Lower lobe of right lung (tissue), 2 donors: ENCODE data around the gene TAOK3. TPM values are rescaled to one million over a fixed set of nuclear protein-coding genes. Genes with fewer than 3 reads are reported as not detected.

Experiments used
- ATAC-seq, 2 donors: fragments of 200-7000 bp; cut with Tn5 transposase; one replicate each; pipeline ENCODE4 v1.9.1; 2020 to 2022; ENCODE audit warnings: mild to moderate bottlenecking in 2 of 2, moderate library complexity in 2 of 2
- DNase-seq: peaks from one replicate; pipeline ENCODE4 v3.0.0-alpha.2; 2020
- H3K27ac ChIP-seq: fragments of 200-600 bp; one replicate; pipeline ENCODE4 v1.8.0; 2022
- H3K27me3 ChIP-seq: fragments of 200-600 bp; one replicate; pipeline ENCODE4 v1.8.0; 2022; ENCODE audit warnings: low read depth
- H3K36me3 ChIP-seq: fragments of 200-600 bp; one replicate; pipeline ENCODE4 v1.8.0; 2022; ENCODE audit warnings: mild to moderate bottlenecking
- H3K4me1 ChIP-seq: fragments of 200-600 bp; one replicate; pipeline ENCODE4 v1.8.0; 2022
- H3K4me3 ChIP-seq: fragments of 200-600 bp; one replicate; pipeline ENCODE4 v1.8.0; 2022; ENCODE audit warnings: mild to moderate bottlenecking
- H3K9me3 ChIP-seq: fragments of 200-600 bp; one replicate; pipeline ENCODE4 v1.8.0; 2022
- CTCF ChIP-seq: fragments of 200-600 bp; IDR thresholded peaks from one replicate; pipeline ENCODE4 v1.8.0; 2022; ENCODE audit warnings: antibody characterized with exemption, mild to moderate bottlenecking
- intact Hi-C: fragments of 100-400 bp; cut with DNase I; formaldehyde crosslinking; loops from one replicate; pipeline ENCODE4 v1.11.0; 2022
- total RNA-seq: library from RNA; stranded (reverse); fragmentation: NEBNext Ultra II Directional; extraction: Animal tissue kit (Norgen Biotek cat#: 25700); gene quantifications from one replicate; pipeline ENCODE4 v1.2.1, GENCODE V29; 2021
- donor health status: DM: no; HTN: yes; CAD: no; lungs with severe emphysema.

Gene TAOK3
- total RNA-seq, 1 donor from 2014 or later = 68.8 TPM

- DNase-seq (no peak), ATAC-seq (no peak)
- Histone ChIP-seq H3K9me3 (no peaks in the 10 kb centered on the region), H3K27ac (no peak overlapping the region), H3K4me3 (no peak overlapping the region), H3K36me3 (no peaks in the 10 kb centered on the region), H3K27me3 (no peaks in the 10 kb centered on the region), H3K4me1 (peaks cover 20% of the 10 kb centered on the region)
- intact Hi-C loops = no loop called here
- TF ChIP-seq CTCF = no peak
These were observed 45.3 kb downstream of the TAOK3 start for GRCh38 chr12:118327391-118327790.

GRCh38 chr12:118326991-118327390, 45.7 kb downstream of the TAOK3 start:
- TF ChIP-seq CTCF = no peak
- no peak overlapping the region for H3K4me3 ChIP-seq
- H3K27ac ChIP-seq = no peak overlapping the region
- H3K36me3 ChIP-seq = no peaks in the 10 kb centered on the region
- H3K9me3 ChIP-seq = no peaks in the 10 kb centered on the region
- no peak for DNase-seq
- no peak for ATAC-seq
- H3K27me3 ChIP-seq = no peaks in the 10 kb centered on the region
- intact Hi-C loops = no loop called here
- H3K4me1 ChIP-seq = peaks cover 20% of the 10 kb centered on the region

- peaks cover 7% of the 10 kb centered on the region for H3K4me1 ChIP-seq
- no peaks in the 10 kb centered on the region for H3K27me3 ChIP-seq
- no peaks in the 10 kb centered on the region for H3K36me3 ChIP-seq
- intact Hi-C loops = no loop called here
- H3K9me3 ChIP-seq = no peaks in the 10 kb centered on the region
- DNase-seq = no peak
- H3K4me3 ChIP-seq = no peak overlapping the region
- no peak for TF ChIP-seq CTCF
- H3K27ac ChIP-seq = no peak overlapping the region
- no peak for ATAC-seq
These were observed 47.6 kb downstream of the TAOK3 start for GRCh38 chr12:118325081-118325480.

GRCh38 chr12:118319627-118320026, 53.1 kb downstream of the TAOK3 start:
- DNase-seq (no peak), ATAC-seq (no peak)
- Histone ChIP-seq H3K27me3 (no peaks in the 10 kb centered on the region), H3K36me3 (no peaks in the 10 kb centered on the region), H3K27ac (no peak overlapping the region), H3K9me3 (no peaks in the 10 kb centered on the region), H3K4me3 (no peak overlapping the region), H3K4me1 (no peaks in the 10 kb centered on the region)
- intact Hi-C loops = no loop called here
- no peak for TF ChIP-seq CTCF

- TF ChIP-seq CTCF = no peak
- Histone ChIP-seq H3K36me3 (no peaks in the 10 kb centered on the region), H3K4me3 (no peak overlapping the region), H3K27ac (no peak overlapping the region), H3K27me3 (no peaks in the 10 kb centered on the region), H3K4me1 (peaks cover 7% of the 10 kb centered on the region), H3K9me3 (no peaks in the 10 kb centered on the region)
- intact Hi-C loops = no loop called here
- ATAC-seq (no peak), DNase-seq (no peak)
These were observed 54.0 kb downstream of the TAOK3 start for GRCh38 chr12:118318744-118319143.

GRCh38 chr12:118317729-118318128, 55.0 kb downstream of the TAOK3 start:
- intact Hi-C loops = no loop called here
- no peak for TF ChIP-seq CTCF
- ATAC-seq (no peak), DNase-seq (no peak)
- Histone ChIP-seq H3K9me3 (no peaks in the 10 kb centered on the region), H3K27ac (no peak overlapping the region), H3K4me1 (peaks cover 12% of the 10 kb centered on the region), H3K36me3 (no peaks in the 10 kb centered on the region), H3K4me3 (no peak overlapping the region), H3K27me3 (no peaks in the 10 kb centered on the region)
